SK-N-SH treated with all-trans-retinoic acid at 6 μM for 48 hours (cell line): ENCODE data around the gene STXBP5.

Experiments used
- OSR1 ChIP-seq: fragments of 250-450 bp; sonication (Bioruptor Pico); IDR thresholded peaks from 2 replicates; pipeline ENCODE4 v1.8.0; 2022; ENCODE audit warnings: moderate library complexity, mild to moderate bottlenecking, inconsistent platforms
- RARB ChIP-seq: fragments of 250-450 bp; sonication (Bioruptor Pico); IDR thresholded peaks from 2 replicates; pipeline ENCODE4 v1.8.0; 2021; ENCODE audit warnings: mild to moderate bottlenecking, moderate library complexity
- TCF4 ChIP-seq: fragments of 250-450 bp; sonication (Bioruptor Pico); IDR thresholded peaks from 2 replicates; pipeline ENCODE4 v1.8.0; 2021; ENCODE audit warnings: mild to moderate bottlenecking, moderate library complexity, borderline replicate concordance
- TF ChIP-seq, protein P1 (sequence below): fragments of 250-450 bp; sonication (Bioruptor Pico); IDR thresholded peaks from 2 replicates; pipeline ENCODE4 v1.5.0; 2020; ENCODE audit warnings: mild to moderate bottlenecking, moderate library complexity

DNA sequence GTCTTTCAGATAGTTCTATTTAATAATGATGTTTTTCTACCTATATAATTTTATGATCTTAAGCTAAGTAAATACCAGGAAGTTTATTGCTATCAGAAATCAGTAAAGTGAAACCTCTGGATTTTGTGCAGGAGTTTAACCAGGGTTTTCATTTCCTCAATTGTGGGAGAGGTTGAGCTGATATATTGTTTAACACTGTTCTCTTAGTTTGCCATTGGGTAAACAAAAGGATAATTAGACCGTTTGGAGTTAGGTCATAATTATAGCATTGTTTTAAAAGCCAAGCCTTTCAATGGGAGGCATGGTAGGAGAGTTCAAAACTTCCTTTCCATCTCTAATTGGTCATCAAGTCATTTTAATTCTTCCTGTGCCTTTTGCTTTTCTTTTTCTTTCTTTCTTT lies 58.7 kb downstream of the STXBP5 start:
- no peak for TF ChIP-seq OSR1 (CRISPR knock-in tag)
- TF ChIP-seq, protein P1, sequence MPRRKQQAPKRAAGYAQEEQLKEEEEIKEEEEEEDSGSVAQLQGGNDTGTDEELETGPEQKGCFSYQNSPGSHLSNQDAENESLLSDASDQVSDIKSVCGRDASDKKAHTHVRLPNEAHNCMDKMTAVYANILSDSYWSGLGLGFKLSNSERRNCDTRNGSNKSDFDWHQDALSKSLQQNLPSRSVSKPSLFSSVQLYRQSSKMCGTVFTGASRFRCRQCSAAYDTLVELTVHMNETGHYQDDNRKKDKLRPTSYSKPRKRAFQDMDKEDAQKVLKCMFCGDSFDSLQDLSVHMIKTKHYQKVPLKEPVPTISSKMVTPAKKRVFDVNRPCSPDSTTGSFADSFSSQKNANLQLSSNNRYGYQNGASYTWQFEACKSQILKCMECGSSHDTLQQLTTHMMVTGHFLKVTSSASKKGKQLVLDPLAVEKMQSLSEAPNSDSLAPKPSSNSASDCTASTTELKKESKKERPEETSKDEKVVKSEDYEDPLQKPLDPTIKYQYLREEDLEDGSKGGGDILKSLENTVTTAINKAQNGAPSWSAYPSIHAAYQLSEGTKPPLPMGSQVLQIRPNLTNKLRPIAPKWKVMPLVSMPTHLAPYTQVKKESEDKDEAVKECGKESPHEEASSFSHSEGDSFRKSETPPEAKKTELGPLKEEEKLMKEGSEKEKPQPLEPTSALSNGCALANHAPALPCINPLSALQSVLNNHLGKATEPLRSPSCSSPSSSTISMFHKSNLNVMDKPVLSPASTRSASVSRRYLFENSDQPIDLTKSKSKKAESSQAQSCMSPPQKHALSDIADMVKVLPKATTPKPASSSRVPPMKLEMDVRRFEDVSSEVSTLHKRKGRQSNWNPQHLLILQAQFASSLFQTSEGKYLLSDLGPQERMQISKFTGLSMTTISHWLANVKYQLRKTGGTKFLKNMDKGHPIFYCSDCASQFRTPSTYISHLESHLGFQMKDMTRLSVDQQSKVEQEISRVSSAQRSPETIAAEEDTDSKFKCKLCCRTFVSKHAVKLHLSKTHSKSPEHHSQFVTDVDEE (CRISPR knock-in tag), result no peak
- no peak for TF ChIP-seq TCF4
- TF ChIP-seq RARB (CRISPR knock-in tag), result no peak
